ENCODE results near the gene NFATC3.

The NFATC3 gene

DNA sequence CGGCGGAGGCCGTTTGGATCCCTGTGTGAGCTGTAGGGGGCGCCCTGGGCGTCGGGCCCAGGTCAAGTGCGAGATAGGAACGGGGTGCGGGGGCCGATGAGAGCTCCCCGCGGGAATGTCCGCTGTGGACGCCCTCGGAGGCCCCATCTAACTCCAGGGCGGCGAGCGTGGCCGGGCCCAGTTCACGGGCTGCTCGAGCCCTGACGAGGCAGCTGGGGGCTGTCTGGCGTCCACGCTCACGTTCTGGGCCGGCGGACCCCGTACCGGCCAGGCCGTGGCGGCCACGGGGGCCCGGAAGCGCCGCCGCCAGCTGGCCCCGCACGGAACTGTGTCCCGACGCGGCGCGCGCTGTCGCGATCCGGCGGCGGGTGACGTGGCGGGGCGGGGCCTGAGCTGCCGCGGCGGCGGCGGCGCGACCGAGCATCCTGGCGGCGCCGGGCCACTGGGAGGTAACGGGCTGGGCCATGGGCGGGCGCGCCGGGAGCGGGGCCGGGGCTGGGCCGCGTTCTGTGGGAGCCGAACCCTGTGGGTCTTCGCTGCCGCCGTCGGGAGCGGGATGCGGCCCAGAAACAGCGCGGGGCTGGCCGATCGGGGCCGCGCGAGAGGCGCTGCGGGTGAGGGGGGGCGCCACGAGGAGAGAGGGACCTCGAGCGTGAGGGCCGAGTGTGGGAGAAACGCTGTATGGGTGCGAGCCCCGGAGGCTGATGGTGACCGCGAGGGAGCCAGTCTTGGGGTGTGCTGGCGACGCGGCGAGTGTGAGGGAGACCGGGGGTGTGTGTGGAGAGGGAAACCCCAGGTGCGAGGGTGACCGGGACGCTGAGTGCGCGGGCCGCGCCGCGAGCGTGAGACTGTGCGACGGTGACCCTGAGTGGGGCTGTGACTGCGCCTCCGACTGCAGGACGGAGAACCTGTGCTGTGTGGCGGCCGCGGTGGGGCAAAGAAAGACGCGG is 179.2 kb downstream of the NFATC3 start, which contains the start of gene SLC7A6:
TSS of gene SLC7A6 (plus strand) at position 399 of the 950 bp plus-strand sequence. CDS start 10,201 bp downstream, outside the sequence.
- no peak for DNase-seq (ENCODE audit: low read depth, low spot score)
- H3K27ac ChIP-seq = peak within 1 kb of the TSS; percentile 95

DNA sequence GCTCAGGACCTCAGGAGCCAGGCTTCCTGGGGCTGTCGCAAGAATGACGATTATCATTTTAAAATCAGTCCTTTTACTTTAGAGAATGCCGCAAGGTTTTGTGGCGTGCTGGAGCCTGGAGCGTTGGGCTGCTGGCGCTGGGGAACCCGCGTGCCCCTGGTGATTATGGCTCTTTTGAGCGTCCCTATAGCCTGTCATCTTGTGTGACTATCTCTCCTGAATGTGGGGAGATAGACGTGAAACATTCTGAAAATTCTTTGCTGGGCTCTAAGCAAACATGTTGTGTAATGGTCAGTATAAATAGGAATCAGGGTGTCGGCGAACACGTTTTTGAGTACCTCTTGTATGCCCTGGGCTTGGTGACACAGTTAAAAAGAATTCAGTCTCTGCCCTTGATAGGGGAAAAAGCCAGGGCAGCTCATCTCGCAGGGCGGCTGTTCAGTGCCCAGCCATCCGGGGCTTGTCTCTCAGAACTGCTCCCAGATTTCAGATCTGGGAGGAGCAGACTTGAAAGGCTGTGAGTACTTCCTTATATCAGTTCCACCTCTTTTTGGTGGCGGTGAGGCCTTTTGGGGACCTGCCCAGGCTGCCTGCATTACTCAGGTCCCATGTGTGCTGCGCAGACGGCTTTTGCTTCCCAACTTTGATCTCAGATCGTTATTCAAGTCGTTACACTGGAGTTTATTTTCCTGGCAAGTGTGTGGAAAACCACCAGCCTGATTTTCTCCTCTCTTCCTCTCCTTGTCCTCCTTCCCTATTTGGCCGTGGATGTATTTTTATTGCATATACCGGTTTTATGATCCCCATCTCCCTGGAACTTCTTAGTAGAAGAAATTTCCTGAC is 180.1 kb downstream of the NFATC3 start:
- peak overlapping the region; percentile 95 for H3K27ac ChIP-seq
- no peak for DNase-seq (ENCODE audit: low read depth, low spot score)

DNA sequence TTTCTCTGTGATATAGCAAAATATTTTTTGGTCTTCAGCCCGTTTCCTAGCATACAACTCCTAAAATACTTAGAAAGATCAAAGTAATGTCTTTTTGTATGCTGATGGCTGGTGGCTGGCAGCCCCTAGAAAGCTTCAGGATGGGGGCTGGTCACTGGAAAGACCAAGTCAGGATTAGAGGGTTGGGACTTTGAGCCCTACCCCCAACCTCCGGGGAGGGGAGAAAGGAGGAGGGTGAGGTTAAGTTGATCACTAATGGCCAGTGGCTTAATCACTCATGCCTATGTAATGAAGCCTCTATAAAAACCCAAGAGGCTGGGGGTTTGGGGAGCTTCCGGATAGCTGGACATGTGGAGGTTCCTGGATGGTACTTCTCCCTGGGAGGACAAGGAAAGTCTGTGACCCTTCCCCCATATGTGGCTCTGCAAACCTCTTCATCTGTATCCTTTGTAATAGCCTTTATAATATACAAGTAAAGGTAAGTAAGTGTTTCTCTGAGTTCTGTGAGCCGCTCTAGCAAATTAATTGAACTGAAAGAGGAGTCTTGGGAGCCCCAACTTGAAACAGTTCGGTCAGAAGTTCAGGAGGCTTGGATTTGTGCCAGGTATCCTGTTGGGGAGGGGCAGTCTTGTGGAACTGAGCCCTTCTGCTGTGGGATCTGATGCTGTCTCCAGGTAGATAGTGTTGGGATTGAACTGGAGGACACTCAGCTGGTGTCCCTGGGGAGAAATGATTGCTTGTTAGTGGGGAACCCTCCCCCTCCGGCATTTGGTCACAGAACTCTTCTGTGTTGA is 182.6 kb downstream of the NFATC3 start:
- no peak overlapping the region for H3K27ac ChIP-seq
- no peak for DNase-seq (ENCODE audit: low read depth, low spot score)

DNA sequence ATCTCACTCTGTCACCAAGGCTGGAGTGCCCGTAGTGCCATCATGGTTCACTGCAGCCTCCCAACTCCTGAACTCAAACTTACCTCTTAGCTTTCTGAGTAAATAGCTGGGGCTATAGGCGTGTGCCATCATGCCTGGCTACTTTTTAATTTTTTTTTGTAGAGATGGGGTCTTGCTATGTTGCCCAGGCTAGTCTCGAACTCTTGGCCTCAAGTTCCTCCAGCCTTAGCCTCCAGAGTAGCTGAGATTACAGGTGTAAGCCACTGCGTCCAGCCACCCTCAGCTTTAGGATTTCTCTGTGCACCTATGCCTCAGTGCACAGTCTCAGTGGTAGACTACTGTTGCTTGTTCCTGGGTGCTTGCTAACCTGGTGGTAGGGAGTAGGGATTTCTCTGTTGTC is 184.6 kb downstream of the NFATC3 start:
- no peak for DNase-seq (ENCODE audit: low read depth, low spot score)
- H3K27ac ChIP-seq = no peak overlapping the region

DNA sequence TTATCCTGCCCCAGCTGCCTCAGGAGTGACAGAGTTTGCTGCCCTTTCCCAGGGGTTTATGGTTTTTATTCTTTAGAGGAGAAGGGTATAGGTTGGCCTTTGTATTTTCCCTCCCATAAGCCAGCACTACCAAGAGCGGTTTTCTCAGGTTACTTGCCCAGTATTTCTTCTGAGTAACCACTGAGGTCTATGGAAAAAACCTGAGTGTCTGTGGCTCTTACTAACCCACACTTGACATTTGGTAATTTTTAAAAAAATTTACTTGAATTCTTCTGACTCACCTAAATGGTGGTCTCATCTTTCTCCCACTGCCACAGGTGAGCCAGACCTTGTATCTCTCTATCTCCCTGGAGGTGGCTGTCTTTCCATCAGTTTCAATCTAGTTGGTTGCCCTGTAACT is 185.2 kb downstream of the NFATC3 start:
- no peak overlapping the region for H3K27ac ChIP-seq
- DNase-seq (ENCODE audit: low read depth, low spot score) = no peak

DNA sequence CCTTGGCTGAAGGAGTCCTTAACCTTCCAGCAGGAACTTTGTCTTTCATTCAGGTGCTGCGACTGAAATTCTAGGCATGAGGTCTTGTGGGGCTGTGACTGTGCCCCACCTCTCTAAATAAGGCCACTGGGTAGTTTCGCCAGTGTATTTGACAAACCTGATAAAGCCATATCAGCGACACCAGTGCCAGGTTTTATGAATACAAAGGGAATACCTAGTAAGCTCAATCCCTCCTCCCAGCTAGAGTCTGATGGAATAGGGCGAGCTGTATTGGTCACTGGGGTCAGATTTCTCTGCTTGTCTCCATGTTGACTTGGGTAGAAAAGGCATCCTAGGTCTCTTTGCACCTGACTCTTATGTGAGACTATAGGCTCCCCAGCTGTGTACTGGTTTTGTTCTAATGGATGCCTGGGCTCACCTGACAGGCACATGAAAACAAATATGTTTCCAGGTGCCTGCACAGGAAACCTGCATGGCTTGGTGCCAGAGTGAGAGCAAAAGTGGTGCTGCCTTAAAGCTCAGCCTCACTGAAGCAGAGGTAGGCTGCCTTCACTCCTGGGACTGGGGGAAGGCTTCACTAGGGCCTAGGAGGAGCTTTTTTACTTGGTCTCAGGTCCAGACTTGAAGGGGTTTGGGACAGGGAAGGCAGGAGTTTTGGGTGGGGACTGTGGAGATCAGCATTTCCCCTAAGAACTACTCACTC is 187.5 kb downstream of the NFATC3 start:
- no peak overlapping the region for H3K27ac ChIP-seq

DNA sequence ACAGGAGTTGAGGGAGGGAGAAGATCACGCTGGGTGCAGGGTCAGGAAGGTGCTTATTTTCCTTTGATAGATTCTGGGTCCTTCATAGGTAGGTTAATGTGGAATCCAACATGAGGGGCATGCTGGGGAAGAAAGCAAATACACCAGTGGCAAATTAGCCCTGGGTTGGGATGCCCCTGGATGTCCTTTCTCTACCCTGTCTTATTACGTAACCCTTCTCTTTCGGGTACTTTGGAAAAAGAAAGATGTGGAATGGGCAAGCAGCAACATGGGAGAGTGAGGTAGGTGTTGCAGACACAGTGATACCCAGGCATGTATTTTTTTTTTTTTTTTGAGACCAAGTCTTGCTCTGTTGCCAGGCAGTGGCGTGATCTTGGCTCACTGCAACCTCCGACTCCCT is 188.3 kb downstream of the NFATC3 start:
- no peak overlapping the region for H3K27ac ChIP-seq
- no peak for DNase-seq (ENCODE audit: low read depth, low spot score)

More for the DNA sequence above, 187.5 kb downstream of the NFATC3 start:
- no peak for DNase-seq (ENCODE audit: low read depth, low spot score)

DNA sequence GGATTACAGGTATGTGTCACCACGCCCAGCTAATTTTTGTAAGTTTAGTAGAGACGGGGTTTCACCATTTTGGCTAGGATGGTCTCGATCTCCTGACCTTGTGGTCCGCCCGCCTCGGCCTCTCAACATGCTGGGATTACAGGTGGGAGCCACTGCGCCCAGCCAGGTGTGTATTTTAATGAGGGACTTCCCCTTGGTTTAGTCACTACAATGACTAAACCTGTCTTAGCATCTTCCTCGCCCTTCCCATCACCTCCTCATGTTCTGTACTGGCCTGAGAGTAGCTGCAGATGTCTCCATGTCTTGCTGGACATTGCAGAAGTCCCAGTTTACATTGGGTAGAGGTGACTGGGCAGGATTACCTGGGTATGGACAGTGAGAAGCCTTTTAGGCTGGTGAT is 188.7 kb downstream of the NFATC3 start:
- no peak overlapping the region for H3K27ac ChIP-seq

DNA sequence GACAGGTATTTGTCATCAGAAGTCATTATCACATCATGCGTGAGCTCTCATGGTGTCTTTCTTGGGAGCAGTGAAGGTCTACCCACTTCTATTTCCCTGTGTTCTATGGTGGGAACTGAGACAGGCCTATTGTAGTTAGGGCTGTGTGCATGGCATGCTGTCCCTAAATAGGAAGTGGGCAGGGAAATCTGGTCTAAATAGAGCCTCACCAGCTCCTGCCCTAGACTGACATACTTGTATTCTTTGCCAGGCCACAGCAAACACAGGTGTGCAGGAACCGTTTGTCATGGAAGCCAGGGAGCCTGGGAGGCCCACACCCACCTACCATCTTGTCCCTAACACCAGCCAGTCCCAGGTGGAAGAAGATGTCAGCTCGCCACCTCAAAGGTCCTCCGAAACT is 189.3 kb downstream of the NFATC3 start:
- no peak for DNase-seq (ENCODE audit: low read depth, low spot score)
- no peak overlapping the region for H3K27ac ChIP-seq

More for the DNA sequence above, 188.7 kb downstream of the NFATC3 start:
- DNase-seq (ENCODE audit: low read depth, low spot score) = no peak

DNA sequence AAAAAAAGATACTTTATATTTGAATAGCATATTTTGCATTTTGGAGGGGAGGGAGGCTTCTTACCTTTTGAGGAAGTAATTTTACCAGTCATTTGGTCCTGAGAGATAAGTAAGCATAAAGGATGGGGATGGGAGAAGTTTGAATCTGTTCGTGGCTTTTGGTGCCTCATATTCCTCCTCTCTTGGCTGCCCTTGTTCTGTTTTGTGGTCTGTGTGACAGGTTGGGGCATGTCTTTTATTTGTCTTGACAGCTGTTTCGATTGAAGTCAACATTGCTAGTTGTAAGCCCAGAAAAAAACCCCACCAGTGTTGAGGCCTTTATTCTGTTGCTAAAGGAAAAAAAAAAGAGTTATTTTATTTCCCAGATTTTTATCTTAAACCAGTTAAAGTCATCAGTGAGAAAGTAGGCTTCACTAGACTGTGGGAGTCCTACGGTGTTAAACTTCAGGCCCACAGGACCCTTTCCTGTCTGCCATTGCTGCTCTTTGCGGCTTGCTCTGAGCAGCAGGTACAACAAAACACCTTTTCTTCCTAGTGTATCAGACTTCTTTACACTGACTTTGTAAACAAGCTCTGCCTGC is 190.5 kb downstream of the NFATC3 start:
- no peak overlapping the region for H3K27ac ChIP-seq
- peak; percentile 62 for DNase-seq (ENCODE audit: low read depth, low spot score)

DNA sequence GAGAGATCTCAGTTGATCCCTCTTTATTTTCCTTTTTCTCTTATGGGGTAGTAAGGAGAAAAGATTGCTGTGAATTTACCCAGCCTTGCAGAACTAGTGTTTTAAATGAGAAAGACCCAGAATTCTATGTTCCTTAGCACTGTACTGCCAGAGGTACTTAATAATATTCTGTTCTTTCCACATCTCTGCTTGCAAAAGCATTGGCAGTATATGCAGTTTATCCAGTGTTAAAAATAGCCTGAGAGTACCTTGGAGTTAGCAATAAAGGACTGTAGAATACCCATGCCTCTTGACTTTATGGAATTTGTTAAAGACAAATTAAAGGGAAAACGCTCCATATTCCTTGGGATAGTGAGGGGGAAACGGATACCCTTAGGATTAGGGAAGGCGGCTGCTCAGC is 191.1 kb downstream of the NFATC3 start:
- no peak for DNase-seq (ENCODE audit: low read depth, low spot score)
- no peak overlapping the region for H3K27ac ChIP-seq

All from epithelial cell of prostate (primary cell).